HepG2 (cell line): ENCODE data around the gene CPNE1. TPM values are rescaled to one million over a fixed set of nuclear protein-coding genes. Genes with fewer than 3 reads are reported as not detected.

Source experiments
- DNMT1 ChIP-seq: sonication (generic); formaldehyde crosslinking; IDR thresholded peaks from 2 replicates; pipeline ENCODE4 v1.5.1; 2020; ENCODE audit warnings: mild to moderate bottlenecking, missing genetic modification reagents
- E2F5 ChIP-seq: sonication (generic); formaldehyde crosslinking; conservative IDR thresholded peaks from 2 replicates; pipeline ENCODE4 v1.4.0; 2020; ENCODE audit warnings: missing genetic modification reagents
- LCORL ChIP-seq, 2 experiments: fragments of 450-650 bp in 1 of 2; sonication (generic) in 1 of 2; formaldehyde crosslinking in 1 of 2; IDR thresholded peaks; 2 replicates each; pipeline versions ENCODE4 v1.5.0 to v1.6.1; 2017 to 2020; ENCODE audit warnings: antibody characterized with exemption in 1 of 2, missing genetic modification reagents in 1 of 2
- MNT ChIP-seq: fragments of 450-650 bp; IDR thresholded peaks from 2 replicates; pipeline ENCODE4 v1.6.1; 2016
- RFXANK ChIP-seq: IDR thresholded peaks from 2 replicates; pipeline ENCODE4 v1.6.1; 2016
- RORA ChIP-seq: sonication (generic); formaldehyde crosslinking; IDR thresholded peaks from 2 replicates; pipeline ENCODE4 v1.5.0; 2020; ENCODE audit warnings: mild to moderate bottlenecking, missing genetic modification reagents, moderate library complexity
- SMAD9 ChIP-seq: sonication (generic); formaldehyde crosslinking; IDR thresholded peaks from 2 replicates; pipeline ENCODE4 v1.5.1; 2020; ENCODE audit warnings: mild to moderate bottlenecking, missing genetic modification reagents
- ZNF256 ChIP-seq: sonication (generic); formaldehyde crosslinking; conservative IDR thresholded peaks from 2 replicates; pipeline ENCODE4 v1.4.0; 2020; ENCODE audit warnings: missing genetic modification reagents
- ZNF337 ChIP-seq: sonication (generic); formaldehyde crosslinking; IDR thresholded peaks from 2 replicates; pipeline ENCODE4 v1.5.1; 2020; ENCODE audit warnings: missing genetic modification reagents, low read depth, mild to moderate bottlenecking, borderline replicate concordance
- ZSCAN22 ChIP-seq: sonication (generic); formaldehyde crosslinking; IDR thresholded peaks from 2 replicates; pipeline ENCODE4 v1.4.0; 2020; ENCODE audit warnings: mild to moderate bottlenecking, missing genetic modification reagents
- polyA plus RNA-seq, 8 experiments: library from polyadenylated mRNA; depleted of rRNA in 3 of 8; stranded (reverse) in 7 of 8; unstranded in 1 of 8; fragments of >200 nt; fragmentation: Illumina TruSeq in 4 of 8; extraction: Trizol in 4 of 8; gene quantifications; 2 replicates each; pipeline versions ENCODE4 v1.2.1 to v1.2.3, GENCODE V29; 2011 to 2016; ENCODE audit warnings: low read depth in 4 of 8, missing spikeins in 1 of 8, mixed read lengths in 1 of 8; ENCODE audit not compliant: insufficient read depth in 1 of 8
- total RNA-seq, 5 experiments: library from RNA; depleted of rRNA; stranded (reverse); fragments of >200 nt; fragmentation: Illumina TruSeq; extraction: Trizol; gene quantifications; 2 replicates each; pipeline ENCODE4 v1.2.3, GENCODE V29; 2016; ENCODE audit warnings: low read depth in 1 of 5
- TF ChIP-seq, protein P1 (sequence below): IDR thresholded peaks from 2 replicates; pipeline ENCODE4 v1.6.1; 2016; ENCODE audit warnings: control low read depth
- TF ChIP-seq, protein P2 (sequence below): sonication (generic); formaldehyde crosslinking; IDR thresholded peaks from 2 replicates; pipeline ENCODE4 v1.9.0; 2021; ENCODE audit warnings: missing genetic modification reagents, mild to moderate bottlenecking, borderline replicate concordance
- TF ChIP-seq, protein P3 (sequence below): sonication (generic); formaldehyde crosslinking; IDR thresholded peaks from 2 replicates; pipeline ENCODE4 v1.5.0; 2020; ENCODE audit warnings: missing genetic modification reagents
- TF ChIP-seq, protein P4 (sequence below): sonication (generic); formaldehyde crosslinking; conservative IDR thresholded peaks from 2 replicates; pipeline ENCODE4 v1.4.0; 2020; ENCODE audit warnings: mild to moderate bottlenecking, missing genetic modification reagents, moderate library complexity
- TF ChIP-seq, protein P5 (sequence below): sonication (generic); formaldehyde crosslinking; IDR thresholded peaks from 2 replicates; pipeline ENCODE4 v1.9.0; 2021; ENCODE audit warnings: missing genetic modification reagents, mild to moderate bottlenecking, borderline replicate concordance

Gene CPNE1
- total and polyA plus RNA-seq, 2 of the 13 experiments (the other 11 are each of a cell fraction or from before 2014, with no cell fraction given) = 408 to 431 TPM

DNA sequence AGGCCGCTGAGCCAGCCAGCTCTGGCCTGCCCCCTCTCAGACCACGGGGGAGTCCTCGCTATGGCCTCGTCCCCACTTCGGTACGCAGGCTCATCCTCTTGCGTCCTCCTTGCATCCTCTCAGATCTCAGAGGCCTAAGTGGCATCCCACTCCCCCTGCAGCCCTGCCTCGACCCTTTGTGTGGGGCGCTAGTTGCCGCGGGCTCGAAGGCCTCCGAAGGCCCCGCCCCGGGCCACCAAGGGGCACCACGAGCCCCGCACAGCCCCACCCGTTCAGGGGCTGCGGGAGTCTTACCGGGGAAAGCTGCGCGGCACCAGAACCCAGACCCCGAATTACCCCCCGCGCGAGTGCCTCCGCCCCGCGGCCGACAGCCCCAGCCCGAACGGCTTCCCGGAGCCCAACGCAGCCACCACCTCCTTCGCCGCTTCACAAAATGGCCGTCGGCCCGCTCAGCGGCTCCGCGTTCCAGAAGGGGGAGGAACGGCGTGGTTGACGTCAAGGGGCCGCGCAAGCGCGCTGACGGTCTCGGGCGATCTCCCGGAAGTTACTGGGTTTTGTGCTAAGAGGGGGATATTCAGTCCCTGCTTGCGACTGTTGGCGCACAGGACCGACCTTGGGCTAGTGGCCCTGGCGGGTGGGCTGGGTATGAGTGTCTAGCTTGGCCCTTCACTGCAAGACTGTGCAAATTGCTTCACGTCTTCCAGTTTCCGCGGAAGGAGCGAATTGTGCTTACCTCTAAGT lies at the start of gene CPNE1, which contains the start of gene RBM12 (continued):
- TF ChIP-seq, protein P1, sequence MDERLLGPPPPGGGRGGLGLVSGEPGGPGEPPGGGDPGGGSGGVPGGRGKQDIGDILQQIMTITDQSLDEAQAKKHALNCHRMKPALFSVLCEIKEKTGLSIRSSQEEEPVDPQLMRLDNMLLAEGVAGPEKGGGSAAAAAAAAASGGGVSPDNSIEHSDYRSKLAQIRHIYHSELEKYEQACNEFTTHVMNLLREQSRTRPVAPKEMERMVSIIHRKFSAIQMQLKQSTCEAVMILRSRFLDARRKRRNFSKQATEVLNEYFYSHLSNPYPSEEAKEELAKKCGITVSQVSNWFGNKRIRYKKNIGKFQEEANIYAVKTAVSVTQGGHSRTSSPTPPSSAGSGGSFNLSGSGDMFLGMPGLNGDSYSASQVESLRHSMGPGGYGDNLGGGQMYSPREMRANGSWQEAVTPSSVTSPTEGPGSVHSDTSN (CRISPR knock-in tag) = no peak
- TF ChIP-seq LCORL (IDR thresholded peaks at IDR 0.05) (peak; percentile 94), LCORL (CRISPR knock-in tag; IDR thresholded peaks at IDR 0.05) (peak; percentile 73), DNMT1 (peak; percentile 67), MNT (peak; percentile 26; the same call in 1 of the 2 replicates), SMAD9 (CRISPR knock-in tag) (peak; percentile 95), E2F5 (peak; percentile 43; the same call in 1 of the 2 replicates), ZSCAN22 (CRISPR knock-in tag) (peak; percentile 88), RORA (CRISPR knock-in tag) (no peak), ZNF256 (CRISPR knock-in tag) (peak; percentile 46; the same call in 1 of the 2 replicates), ZNF337 (CRISPR knock-in tag) (peak; percentile 67; the same call in 1 of the 2 replicates), RFXANK (CRISPR knock-in tag) (0 out of 2 replicates have a peak, but pooled peaks have one; percentile 49)
- TF ChIP-seq, protein P2, sequence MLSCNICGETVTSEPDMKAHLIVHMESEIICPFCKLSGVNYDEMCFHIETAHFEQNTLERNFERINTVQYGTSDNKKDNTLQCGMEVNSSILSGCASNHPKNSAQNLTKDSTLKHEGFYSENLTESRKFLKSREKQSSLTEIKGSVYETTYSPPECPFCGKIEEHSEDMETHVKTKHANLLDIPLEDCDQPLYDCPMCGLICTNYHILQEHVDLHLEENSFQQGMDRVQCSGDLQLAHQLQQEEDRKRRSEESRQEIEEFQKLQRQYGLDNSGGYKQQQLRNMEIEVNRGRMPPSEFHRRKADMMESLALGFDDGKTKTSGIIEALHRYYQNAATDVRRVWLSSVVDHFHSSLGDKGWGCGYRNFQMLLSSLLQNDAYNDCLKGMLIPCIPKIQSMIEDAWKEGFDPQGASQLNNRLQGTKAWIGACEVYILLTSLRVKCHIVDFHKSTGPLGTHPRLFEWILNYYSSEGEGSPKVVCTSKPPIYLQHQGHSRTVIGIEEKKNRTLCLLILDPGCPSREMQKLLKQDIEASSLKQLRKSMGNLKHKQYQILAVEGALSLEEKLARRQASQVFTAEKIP = no peak
- TF ChIP-seq, protein P3, sequence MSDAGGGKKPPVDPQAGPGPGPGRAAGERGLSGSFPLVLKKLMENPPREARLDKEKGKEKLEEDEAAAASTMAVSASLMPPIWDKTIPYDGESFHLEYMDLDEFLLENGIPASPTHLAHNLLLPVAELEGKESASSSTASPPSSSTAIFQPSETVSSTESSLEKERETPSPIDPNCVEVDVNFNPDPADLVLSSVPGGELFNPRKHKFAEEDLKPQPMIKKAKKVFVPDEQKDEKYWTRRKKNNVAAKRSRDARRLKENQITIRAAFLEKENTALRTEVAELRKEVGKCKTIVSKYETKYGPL (CRISPR knock-in tag) = 0 out of 2 replicates have a peak, but pooled peaks have one; percentile 0
- TF ChIP-seq, protein P4, sequence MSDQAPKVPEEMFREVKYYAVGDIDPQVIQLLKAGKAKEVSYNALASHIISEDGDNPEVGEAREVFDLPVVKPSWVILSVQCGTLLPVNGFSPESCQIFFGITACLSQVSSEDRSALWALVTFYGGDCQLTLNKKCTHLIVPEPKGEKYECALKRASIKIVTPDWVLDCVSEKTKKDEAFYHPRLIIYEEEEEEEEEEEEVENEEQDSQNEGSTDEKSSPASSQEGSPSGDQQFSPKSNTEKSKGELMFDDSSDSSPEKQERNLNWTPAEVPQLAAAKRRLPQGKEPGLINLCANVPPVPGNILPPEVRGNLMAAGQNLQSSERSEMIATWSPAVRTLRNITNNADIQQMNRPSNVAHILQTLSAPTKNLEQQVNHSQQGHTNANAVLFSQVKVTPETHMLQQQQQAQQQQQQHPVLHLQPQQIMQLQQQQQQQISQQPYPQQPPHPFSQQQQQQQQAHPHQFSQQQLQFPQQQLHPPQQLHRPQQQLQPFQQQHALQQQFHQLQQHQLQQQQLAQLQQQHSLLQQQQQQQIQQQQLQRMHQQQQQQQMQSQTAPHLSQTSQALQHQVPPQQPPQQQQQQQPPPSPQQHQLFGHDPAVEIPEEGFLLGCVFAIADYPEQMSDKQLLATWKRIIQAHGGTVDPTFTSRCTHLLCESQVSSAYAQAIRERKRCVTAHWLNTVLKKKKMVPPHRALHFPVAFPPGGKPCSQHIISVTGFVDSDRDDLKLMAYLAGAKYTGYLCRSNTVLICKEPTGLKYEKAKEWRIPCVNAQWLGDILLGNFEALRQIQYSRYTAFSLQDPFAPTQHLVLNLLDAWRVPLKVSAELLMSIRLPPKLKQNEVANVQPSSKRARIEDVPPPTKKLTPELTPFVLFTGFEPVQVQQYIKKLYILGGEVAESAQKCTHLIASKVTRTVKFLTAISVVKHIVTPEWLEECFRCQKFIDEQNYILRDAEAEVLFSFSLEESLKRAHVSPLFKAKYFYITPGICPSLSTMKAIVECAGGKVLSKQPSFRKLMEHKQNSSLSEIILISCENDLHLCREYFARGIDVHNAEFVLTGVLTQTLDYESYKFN (CRISPR knock-in tag) = peak; percentile 88
- TF ChIP-seq, protein P5, sequence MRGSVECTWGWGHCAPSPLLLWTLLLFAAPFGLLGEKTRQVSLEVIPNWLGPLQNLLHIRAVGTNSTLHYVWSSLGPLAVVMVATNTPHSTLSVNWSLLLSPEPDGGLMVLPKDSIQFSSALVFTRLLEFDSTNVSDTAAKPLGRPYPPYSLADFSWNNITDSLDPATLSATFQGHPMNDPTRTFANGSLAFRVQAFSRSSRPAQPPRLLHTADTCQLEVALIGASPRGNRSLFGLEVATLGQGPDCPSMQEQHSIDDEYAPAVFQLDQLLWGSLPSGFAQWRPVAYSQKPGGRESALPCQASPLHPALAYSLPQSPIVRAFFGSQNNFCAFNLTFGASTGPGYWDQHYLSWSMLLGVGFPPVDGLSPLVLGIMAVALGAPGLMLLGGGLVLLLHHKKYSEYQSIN (CRISPR knock-in tag) = no peak
